Stimulated activated naive CD8-positive, alpha-beta T cell treated with anti-CD3 and anti-CD28 coated beads, Interleukin-15, amount 100 ng/mL, for 72 hours (primary cell): ENCODE measurements around the gene CHMP4B.

Experiments
- ATAC-seq: fragments of 150-1000 bp; cut with Tn5 transposase; 2 replicates; pipeline ENCODE4 v1.10.0; 2021; ENCODE audit warnings: mild to moderate bottlenecking, moderate library complexity
- DNase-seq, 2 donors: peaks; one replicate each; pipeline ENCODE4 v3.0.0; 2021 to 2022
- H3K27ac Mint-ChIP-seq, 2 donors: one replicate each; pipeline ENCODE4 v1.8.0; 2022; ENCODE audit warnings: mild to moderate bottlenecking in 2 of 2, mixed read lengths in 2 of 2, moderate library complexity in 2 of 2
- H3K27me3 Mint-ChIP-seq: one replicate; pipeline ENCODE4 v1.8.0; 2022; ENCODE audit warnings: mixed read lengths
- H3K4me1 Mint-ChIP-seq: one replicate; pipeline ENCODE4 v1.8.0; 2022; ENCODE audit warnings: mild to moderate bottlenecking, mixed read lengths
- H3K4me3 Mint-ChIP-seq, 2 donors: one replicate each; pipeline ENCODE4 v1.8.0; 2022; ENCODE audit warnings: mild to moderate bottlenecking in 2 of 2, mixed read lengths in 2 of 2, moderate library complexity in 1 of 2
- H3K9me3 Mint-ChIP-seq, 2 donors: one replicate each; pipeline ENCODE4 v1.8.0; 2022; ENCODE audit warnings: mixed read lengths in 2 of 2

CHMP4B gene

DNA sequence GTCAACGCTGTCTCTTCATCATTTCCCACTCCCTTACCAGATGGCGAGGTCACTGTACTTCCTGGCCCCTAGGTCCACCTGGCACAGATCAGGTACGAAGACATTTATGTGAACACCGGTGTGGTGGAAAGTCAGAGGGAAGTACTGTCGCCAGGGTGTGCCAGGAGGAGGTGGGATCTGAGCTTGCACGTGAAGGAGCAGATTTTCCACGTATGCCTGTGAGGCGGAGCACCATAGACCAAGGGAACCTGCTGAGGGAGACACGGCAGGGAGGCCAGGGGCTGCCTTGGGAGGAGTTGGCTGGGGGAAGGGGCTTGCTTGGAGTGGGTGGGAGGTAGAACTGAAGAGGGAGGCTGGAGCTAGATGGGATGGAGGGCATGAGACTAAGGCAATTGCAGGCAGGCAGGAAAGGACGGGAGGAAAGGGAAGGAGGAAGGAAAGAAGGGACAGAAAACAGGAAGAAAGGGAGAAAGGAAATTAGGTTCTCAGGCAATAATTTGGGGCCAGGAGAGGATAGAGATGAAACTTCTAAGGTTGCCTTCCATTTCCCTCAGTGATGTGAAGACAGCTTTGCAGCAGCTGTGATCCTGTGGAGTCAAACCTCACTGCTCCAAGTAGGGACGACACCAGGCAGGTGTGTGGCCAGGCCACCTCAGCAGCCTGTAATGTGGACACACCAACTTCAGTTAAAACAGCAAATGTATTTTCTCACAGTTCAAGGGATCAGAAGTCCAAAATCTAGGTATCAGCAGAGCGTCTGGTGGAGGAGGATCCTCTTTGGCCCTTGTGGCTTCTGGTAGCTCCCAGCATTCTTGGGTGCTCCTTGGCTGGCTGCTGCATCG lies 46.8 kb downstream of the CHMP4B start:
- no peaks in the 10 kb centered on the region for H3K9me3 Mint-ChIP-seq
- H3K27me3 Mint-ChIP-seq: no peaks in the 10 kb centered on the region
- ATAC-seq (no peak), DNase-seq (no peak)
- peaks cover 57% of the 10 kb centered on the region for H3K4me1 Mint-ChIP-seq
- H3K4me3 Mint-ChIP-seq: no peak overlapping the region
- peak overlapping the region in 1 of 2 donors; percentile 8 for H3K27ac Mint-ChIP-seq

DNA sequence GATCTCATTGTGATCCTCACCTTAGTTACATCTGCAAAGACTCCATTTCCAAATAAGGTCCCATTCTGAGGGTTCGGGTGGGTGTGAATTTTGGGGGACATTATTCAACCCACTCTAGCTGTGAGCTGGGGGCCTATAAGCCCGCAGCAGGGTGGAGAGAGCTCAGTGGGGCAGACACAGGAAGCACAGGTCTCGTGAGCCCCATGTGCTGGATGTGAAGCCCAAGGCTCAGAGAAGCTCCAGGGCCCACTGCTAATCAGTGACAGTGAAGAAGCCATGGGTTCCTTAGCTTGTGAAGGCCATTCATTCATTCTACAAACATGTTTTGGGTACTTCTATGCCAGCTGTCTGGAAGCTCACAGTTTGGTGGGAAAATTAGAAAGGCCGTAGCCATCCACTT lies 47.5 kb downstream of the CHMP4B start:
- Mint-ChIP-seq H3K27ac (no peak overlapping the region), H3K4me1 (peaks cover 57% of the 10 kb centered on the region), H3K27me3 (no peaks in the 10 kb centered on the region), H3K9me3 (no peaks in the 10 kb centered on the region), H3K4me3 (peak overlapping the region in 1 of 2 donors; percentile 65)
- ATAC-seq (no peak), DNase-seq (no peak)

DNA sequence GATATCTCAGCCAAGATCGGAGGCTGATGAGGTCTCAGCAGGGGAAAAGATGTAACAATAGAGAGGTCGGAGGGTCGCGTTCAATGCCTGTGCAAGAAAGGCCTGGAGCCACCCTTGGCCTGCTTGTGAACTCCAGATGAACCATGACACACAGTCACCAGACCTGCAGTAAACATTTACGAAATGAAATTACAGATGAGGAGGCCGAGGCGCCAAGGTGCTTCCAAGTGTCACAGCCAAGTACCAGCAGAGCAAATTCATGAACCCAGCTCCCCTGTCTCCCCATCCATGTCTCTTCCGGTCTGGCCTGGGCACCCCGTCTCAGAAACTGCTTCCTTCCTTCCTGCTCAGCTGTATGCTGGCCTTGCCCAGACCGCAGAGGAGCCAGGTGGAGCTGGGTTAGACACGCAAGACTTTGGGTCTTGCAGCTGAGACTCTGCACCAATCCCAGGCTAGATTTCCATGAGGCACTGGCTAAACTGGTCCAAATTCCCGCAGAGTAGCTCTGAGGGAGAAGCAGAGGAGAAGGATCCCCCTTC lies 48.1 kb downstream of the CHMP4B start:
- peak overlapping the region; percentile 40 to 65 for H3K4me3 Mint-ChIP-seq
- peak in 1 of 2 donors; percentile 20 for DNase-seq
- peaks cover 51% of the 10 kb centered on the region for H3K4me1 Mint-ChIP-seq
- no peaks in the 10 kb centered on the region for H3K27me3 Mint-ChIP-seq
- H3K27ac Mint-ChIP-seq: peak overlapping the region; percentile 69 to 83
- peak; percentile 67 for ATAC-seq
- H3K9me3 Mint-ChIP-seq: no peaks in the 10 kb centered on the region

DNA sequence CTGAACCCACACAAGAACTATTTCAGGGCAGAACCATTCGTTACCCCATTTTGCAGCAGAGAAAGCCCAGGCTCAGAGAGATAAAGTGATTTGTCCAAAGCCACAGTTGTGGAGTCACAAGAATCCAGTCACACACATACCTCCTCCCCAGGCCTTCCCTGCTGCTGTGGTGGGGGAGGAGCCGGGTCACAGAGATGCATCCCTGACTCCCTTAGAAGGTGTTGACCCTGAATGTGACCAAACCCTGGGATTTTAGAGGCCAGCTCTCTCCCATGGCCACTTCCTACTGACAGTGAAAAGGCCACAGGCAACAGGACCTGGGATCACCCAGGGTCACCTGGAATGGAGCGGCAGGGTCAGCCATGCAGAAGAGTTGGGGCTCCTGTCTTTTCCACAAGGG lies 48.6 kb downstream of the CHMP4B start:
- Mint-ChIP-seq H3K9me3 (no peaks in the 10 kb centered on the region), H3K4me3 (peak overlapping the region in 1 of 2 donors; percentile 65)
- no peak for ATAC-seq

DNA sequence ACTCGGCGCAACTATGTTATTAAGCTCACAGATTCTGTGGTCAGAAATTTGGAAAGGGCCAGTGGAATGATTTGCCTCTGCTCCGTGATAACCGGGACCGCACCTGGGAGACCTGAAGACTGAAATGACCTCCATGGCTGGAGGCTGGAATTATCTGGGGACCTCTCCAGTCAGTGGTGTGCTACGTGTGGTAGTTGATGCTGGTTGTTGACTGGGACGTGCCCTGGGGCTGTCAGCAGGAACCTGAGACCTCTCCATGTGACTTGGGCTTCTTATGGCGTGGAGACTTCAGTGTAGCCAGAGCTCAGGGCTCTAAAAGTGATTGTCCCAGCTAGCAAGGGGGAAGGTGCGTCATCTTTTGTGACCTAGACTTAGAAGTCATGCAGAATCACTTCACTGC lies 50.3 kb downstream of the CHMP4B start:
- H3K4me1 Mint-ChIP-seq: peaks cover 46% of the 10 kb centered on the region
- no peak for DNase-seq
- no peaks in the 10 kb centered on the region for H3K9me3 Mint-ChIP-seq

More for the DNA sequence above, 48.6 kb downstream of the CHMP4B start:
- no peak for DNase-seq
- Mint-ChIP-seq H3K27ac (peak overlapping the region in 1 of 2 donors; percentile 69), H3K4me1 (peaks cover 48% of the 10 kb centered on the region), H3K27me3 (no peaks in the 10 kb centered on the region)

DNA sequence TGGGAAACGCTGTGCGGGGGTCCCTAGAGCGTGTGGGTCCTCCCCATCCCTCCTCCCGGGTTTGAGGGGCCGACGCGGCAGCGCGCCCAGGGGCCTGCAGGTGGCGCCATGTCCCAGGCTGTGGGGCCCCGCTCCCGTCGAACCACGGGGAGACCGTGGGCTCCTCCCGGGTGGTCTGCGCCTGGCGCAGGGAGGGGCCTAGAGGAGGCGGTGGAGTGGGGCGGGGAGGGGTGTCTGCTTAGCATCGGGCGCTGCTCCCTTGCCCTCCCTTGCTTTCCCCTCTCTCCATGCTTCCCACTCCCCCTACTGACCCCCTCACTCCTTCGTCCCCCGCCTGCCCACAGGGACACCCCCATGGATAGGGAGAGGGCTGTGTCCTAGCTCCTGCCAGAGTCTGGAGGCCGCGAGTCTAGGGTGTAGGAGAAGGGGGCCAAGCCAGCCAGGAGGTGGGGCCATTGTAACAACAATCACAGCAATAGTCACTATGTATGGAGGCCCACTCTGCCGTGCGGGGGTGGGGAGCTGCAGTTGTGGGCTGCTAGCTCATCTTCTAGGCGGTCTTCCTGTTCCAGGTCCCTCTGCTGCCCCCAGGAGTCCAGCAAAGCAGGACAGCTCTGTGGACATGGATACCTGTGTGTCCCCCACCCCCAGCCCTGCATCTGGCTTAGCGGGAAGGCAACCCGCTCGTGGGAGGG lies 51.7 kb downstream of the CHMP4B start:
- H3K27ac Mint-ChIP-seq: no peak overlapping the region
- peak overlapping the region in 1 of 2 donors; percentile 52 for H3K4me3 Mint-ChIP-seq
- DNase-seq: peak; percentile 44 to 58
- H3K9me3 Mint-ChIP-seq: no peaks in the 10 kb centered on the region
- peak; percentile 57 for ATAC-seq
- no peaks in the 10 kb centered on the region for H3K27me3 Mint-ChIP-seq
- H3K4me1 Mint-ChIP-seq: peaks cover 32% of the 10 kb centered on the region

More for the DNA sequence above, 50.3 kb downstream of the CHMP4B start:
- H3K4me3 Mint-ChIP-seq: peak overlapping the region in 1 of 2 donors; percentile 2
- no peak overlapping the region for H3K27ac Mint-ChIP-seq
- H3K27me3 Mint-ChIP-seq: no peaks in the 10 kb centered on the region
- ATAC-seq: no peak

DNA sequence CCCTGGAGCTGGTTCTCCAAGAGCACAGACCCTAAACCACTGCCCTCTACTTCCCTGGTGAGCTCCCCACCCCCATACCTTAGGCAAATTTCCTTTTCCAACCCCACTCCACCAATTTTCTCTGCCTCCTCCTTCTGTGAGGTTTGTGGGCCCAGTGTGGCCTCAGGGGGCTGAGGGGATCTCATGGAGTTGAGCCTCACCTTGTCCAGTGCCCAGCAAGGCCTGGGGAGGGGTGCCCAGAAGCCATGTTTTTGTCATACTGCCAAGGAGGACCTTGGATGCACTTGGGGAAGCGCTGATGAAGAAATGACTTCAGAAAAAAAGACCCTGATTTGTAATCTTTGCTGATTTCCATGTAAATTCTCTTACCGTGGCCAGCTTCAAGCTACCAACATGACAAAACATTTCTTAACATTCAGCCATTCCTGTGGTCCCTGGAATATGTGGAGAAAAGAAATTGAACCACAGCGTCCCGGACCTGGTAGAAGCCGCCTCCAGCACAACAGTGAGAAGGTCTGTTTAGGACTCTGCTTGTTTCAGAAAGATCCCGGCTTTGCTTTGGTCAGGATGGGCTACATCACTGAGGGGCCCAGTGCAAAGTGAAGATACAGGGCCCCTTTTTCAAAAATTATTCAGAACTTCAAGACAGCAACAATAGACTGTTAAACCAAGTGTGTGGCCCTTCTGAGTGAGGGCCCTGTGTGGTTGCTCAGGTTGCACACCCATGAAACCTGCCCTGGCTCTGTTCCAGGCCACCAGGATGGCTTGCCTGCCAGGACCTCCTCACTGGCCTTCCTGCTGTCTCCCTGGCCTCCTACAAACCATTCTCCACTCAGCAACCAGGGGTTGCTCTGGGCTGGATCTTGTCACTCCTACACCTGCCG lies 52.5 kb downstream of the CHMP4B start:
- Mint-ChIP-seq H3K9me3 (no peaks in the 10 kb centered on the region), H3K4me1 (peaks cover 24% of the 10 kb centered on the region), H3K27ac (no peak overlapping the region), H3K4me3 (no peak overlapping the region), H3K27me3 (no peaks in the 10 kb centered on the region)
- ATAC-seq: no peak
- no peak for DNase-seq

DNA sequence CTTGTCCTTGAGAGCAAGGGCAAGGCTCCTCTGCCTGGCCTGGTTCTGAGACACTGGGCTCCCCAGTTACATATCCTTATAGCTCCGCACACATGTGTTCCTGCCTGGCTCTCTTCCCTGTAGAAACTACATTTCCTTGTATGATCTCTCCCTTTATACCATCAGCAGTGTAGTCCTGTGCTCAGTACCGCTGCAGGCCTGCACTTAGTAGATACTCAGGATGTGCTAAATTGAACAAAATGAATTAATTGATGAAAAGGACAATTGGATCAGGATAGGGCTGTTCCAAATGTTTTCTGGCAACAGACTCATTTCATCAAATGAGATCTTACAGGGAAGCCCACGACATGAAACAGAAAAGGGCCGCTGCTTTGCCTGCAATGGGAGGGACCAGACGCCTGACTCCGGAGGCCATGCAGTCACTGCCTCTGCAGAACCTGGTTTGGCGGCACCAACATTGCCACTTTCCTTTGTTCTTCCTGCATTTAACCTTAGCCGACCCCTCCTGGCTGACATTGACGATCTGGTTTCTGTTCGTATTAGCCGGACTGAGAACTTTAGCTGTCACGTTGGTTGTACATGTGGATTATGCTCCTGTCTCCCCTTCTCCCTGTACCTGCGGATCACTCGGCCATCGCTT lies 53.3 kb downstream of the CHMP4B start:
- Mint-ChIP-seq H3K27ac (peak overlapping the region in 1 of 2 donors; percentile 4), H3K27me3 (no peaks in the 10 kb centered on the region), H3K4me1 (peaks cover 16% of the 10 kb centered on the region), H3K9me3 (no peaks in the 10 kb centered on the region), H3K4me3 (no peak overlapping the region)
- no peak for ATAC-seq
- no peak for DNase-seq

DNA sequence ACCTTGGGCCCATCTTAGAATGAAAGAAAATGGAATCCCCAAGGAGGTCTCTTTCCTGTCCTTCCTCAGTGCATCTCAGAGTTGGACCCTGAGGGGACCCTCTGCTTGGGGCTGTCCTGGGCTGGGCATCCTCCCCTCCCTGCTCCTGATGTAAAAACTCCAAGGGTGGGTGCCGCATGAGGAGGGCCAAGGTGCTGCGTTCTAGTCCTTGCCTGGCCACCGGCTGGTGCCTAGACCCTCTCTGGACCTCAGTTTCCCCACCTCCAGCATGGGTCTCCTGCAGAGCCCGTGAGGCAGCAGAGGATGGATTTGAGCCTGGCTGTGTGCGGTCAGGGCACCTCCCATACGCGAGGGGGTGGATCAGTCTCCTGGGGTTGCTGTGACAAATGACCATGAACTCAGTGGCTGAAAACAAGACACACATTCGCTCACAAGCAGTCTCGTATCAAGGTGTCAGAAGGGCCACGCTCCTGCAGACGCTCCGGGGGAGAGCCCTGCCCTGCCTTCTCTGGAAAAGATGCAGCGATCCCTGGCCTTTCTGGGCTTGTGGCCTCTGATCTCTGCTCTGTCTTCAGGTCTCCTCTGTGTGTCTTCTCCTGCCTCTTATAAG lies 54.7 kb downstream of the CHMP4B start:
- DNase-seq (no peak), ATAC-seq (no peak)
- Mint-ChIP-seq H3K4me3 (no peak overlapping the region), H3K9me3 (no peaks in the 10 kb centered on the region), H3K27me3 (no peaks in the 10 kb centered on the region), H3K4me1 (peaks cover 10% of the 10 kb centered on the region), H3K27ac (peak overlapping the region in 1 of 2 donors; percentile 50)

DNA sequence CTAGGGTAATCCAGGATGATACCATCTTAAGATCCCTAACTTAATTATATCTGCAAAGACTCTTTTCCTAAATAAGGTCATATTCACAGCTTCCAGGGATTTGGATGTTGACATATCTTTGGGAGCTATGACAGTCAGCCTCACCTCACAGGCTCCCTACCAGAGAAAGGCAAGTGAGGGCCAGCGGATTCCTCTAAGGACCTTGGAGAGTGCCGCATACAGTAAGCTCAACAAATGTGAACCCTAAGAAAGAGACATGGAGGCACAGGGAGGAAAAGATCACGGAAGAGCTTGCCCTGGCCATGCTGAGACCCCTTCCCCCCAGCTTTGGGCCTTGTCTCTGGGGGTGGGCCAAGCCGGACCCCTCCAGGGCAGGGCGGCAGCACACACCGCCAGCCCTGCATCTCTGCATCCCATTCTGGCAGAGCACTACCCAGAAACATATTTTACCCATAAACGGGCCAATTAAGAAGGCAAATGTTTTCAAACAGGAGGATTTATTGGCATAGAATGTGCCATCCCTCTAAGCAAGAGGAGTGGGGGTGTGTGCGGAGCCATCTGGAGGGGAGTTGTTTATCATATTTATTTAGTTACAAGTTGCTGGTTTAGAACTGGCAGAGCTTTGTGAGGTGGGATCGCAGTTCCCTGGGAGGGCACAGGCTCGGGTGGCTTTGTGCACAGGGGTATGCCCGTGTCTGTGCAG lies 55.4 kb downstream of the CHMP4B start:
- H3K9me3 Mint-ChIP-seq: no peaks in the 10 kb centered on the region
- peaks cover 10% of the 10 kb centered on the region for H3K4me1 Mint-ChIP-seq
- ATAC-seq (no peak), DNase-seq (no peak)
- H3K4me3 Mint-ChIP-seq: no peak overlapping the region
- H3K27ac Mint-ChIP-seq: peak overlapping the region in 1 of 2 donors; percentile 50
- no peaks in the 10 kb centered on the region for H3K27me3 Mint-ChIP-seq

DNA sequence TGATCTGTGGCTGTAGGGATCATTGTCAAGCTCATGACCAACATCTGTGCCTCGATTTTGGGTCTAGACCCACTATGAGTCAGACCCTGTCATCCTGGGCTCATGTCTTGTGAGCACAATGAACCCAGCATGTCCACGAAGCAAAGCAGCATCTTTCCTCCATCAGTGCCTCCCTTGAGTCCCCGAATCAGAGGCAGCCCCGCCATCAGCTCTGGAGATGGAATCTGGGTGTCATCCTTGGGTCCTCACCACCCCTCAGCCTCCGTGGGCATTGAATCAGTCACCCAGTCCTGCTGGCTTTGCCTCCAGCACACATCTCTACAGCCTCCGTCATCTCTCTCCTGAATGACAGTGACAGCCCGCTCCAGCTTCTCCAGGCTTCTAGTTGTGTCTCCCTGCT lies 56.9 kb downstream of the CHMP4B start:
- no peak for DNase-seq
- no peak for ATAC-seq
- Mint-ChIP-seq H3K27me3 (no peaks in the 10 kb centered on the region), H3K4me3 (no peak overlapping the region), H3K27ac (no peak overlapping the region), H3K4me1 (peaks cover 6% of the 10 kb centered on the region), H3K9me3 (no peaks in the 10 kb centered on the region)

DNA sequence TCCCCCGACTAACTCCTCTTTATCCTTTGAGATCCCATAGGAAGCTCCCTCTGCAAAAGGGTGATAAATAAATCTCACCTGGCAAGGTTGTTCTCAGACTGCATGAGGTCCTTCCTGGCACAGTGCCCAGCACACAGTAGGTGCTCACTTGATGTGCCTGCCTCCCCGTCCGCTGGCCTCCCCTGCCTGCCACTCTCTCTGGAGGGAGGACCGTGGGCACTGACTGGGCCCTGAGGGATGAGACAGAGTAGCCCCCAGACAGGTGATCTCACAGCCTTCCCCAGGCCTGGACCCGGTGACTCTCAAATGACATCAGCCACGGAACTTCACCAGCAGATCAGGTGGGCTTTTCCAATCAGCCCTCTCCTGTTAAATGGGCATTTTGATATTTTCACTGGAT lies 57.4 kb downstream of the CHMP4B start:
- ATAC-seq: no peak
- H3K4me3 Mint-ChIP-seq: no peak overlapping the region
- H3K27me3 Mint-ChIP-seq: no peaks in the 10 kb centered on the region
- H3K27ac Mint-ChIP-seq: peak overlapping the region in 1 of 2 donors; percentile 5
- no peaks in the 10 kb centered on the region for H3K4me1 Mint-ChIP-seq
- no peak for DNase-seq
- H3K9me3 Mint-ChIP-seq: no peaks in the 10 kb centered on the region

DNA sequence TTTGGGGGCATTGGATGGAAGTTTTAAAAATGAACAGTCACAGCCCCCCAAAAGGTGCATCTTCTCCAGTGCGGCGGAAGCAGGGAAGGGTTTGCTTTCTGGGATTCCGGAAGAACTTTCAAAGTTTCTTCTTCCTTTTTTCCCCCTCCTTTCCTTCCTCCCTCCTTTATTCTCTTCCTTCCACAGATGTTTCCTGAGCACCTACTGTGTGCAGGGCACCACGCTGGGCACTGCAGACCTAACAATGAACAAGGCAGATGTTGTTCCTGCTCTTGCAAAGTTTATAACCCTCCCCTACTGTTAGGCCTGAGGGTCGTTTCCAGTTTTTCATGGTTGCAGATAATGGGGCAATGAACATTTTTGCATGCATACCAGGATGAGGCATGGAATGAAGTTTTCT lies 58.1 kb downstream of the CHMP4B start:
- Mint-ChIP-seq H3K27ac (no peak overlapping the region), H3K4me3 (no peak overlapping the region)
- no peak for DNase-seq

DNA sequence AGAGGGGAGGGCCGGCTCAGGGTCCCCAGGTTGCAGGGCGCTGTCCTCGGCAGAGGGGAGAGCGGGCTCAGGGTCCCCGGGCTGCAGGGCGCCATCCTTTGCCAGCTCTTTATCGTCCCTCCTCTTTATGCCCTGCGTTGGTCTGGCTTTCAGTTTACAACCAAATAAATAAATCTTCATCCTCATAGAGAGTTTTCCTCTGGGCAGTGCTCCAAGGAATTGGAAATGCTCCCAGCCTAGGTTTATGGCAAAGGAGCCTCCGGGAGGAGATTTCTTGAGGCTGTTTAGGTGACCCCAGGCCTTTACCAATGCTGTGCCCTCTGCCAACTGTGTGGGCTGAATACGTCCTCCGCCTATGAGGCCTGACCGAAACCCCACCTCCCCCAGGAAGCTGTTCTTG lies 60.2 kb downstream of the CHMP4B start:
- Mint-ChIP-seq H3K27me3 (no peaks in the 10 kb centered on the region), H3K9me3 (no peaks in the 10 kb centered on the region), H3K27ac (no peak overlapping the region), H3K4me1 (no peaks in the 10 kb centered on the region), H3K4me3 (no peak overlapping the region)
- ATAC-seq (no peak), DNase-seq (no peak)

More for the DNA sequence above, 58.1 kb downstream of the CHMP4B start:
- no peaks in the 10 kb centered on the region for H3K27me3 Mint-ChIP-seq
- H3K4me1 Mint-ChIP-seq: no peaks in the 10 kb centered on the region
- ATAC-seq: no peak
- no peaks in the 10 kb centered on the region for H3K9me3 Mint-ChIP-seq
